Measurements from ENCODE around the gene SEMA6C.

DNA sequence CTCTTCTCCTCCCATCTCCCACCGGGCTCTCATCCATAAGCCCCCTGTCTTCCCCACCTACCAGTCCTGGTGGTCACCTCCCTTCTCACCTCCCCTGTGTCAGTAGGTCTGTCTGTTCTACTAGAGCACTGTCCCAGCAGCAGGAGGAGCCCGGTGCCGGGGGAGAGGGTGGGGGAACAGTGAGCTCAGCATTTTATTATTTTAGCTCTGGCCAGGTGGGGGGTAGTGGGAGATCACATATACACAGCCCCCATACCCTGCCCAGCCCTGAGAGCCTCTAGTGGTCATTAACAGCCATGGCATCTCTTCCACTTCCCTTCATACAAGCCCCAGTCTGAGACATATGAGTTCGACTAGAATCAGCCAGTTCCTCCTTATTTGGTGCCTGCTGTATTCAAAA is 29.4 kb upstream of the SEMA6C start, which contains the start of gene TMOD4:
- TF ChIP-seq, protein P1, sequence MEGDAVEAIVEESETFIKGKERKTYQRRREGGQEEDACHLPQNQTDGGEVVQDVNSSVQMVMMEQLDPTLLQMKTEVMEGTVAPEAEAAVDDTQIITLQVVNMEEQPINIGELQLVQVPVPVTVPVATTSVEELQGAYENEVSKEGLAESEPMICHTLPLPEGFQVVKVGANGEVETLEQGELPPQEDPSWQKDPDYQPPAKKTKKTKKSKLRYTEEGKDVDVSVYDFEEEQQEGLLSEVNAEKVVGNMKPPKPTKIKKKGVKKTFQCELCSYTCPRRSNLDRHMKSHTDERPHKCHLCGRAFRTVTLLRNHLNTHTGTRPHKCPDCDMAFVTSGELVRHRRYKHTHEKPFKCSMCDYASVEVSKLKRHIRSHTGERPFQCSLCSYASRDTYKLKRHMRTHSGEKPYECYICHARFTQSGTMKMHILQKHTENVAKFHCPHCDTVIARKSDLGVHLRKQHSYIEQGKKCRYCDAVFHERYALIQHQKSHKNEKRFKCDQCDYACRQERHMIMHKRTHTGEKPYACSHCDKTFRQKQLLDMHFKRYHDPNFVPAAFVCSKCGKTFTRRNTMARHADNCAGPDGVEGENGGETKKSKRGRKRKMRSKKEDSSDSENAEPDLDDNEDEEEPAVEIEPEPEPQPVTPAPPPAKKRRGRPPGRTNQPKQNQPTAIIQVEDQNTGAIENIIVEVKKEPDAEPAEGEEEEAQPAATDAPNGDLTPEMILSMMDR (IDR thresholded peaks at IDR 0.05 in 8 of 11, conservative IDR thresholded peaks at IDR 0.05 in 3 of 11), result peak in 9 of 11 experiments; percentile 7 to 62 (median 35)
- TF ChIP-seq POLR2A (IDR thresholded peaks at IDR 0.05), result no peak
- no peak for TF ChIP-seq POLR2AphosphoS5 (IDR thresholded peaks at IDR 0.05)

All from spleen (tissue), 7 donors.